CD4-positive, alpha-beta T cell treated with Interleukin-15 for 4 hours (primary cell): ENCODE measurements around the gene MYO15A.

Source experiments
- DNase-seq: peaks from one replicate; pipeline ENCODE4 v3.0.0-alpha.2; 2020; ENCODE audit warnings: low spot score

MYO15A gene

DNA sequence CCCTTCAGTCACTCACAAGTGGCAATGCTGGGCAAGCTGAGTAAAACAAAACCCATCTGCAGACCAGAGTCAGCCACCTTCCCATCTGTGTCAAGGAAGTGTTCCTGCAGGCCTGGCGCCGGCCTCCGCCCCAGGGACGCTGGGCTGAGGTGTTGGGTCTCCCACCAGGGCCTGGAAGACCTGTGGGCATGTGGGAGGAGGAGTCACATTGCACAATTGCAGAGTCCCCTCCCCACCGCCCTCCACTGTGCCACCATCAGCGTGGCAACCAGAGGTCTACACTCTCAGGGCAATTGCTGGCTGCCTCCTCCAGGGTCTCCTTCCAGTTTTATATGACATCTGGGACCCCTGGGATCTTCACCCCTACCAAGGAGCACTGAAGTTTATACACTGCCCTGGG is 3.0 kb upstream of the MYO15A start:
- no peak for DNase-seq

DNA sequence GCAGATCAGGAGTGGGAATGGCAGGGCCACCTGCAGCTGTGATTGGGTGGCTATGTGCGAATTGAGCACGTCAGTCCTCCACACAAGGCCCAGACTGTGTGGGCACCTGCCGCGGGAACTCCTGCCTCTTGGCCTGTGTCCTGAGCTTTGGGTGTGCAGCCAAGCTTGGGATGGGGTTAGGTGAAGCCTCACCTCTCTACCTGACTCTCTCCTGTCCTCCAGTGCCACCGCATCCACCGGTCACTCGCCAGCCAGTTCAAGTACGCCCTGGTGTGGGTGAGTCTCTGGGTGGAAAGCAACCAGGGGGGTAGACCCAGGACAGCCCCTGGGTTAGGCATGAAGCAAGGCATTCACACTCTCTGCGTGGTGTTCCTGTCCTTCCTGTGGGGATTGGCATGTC is 2.3 kb upstream of the MYO15A start:
- no peak for DNase-seq

DNA sequence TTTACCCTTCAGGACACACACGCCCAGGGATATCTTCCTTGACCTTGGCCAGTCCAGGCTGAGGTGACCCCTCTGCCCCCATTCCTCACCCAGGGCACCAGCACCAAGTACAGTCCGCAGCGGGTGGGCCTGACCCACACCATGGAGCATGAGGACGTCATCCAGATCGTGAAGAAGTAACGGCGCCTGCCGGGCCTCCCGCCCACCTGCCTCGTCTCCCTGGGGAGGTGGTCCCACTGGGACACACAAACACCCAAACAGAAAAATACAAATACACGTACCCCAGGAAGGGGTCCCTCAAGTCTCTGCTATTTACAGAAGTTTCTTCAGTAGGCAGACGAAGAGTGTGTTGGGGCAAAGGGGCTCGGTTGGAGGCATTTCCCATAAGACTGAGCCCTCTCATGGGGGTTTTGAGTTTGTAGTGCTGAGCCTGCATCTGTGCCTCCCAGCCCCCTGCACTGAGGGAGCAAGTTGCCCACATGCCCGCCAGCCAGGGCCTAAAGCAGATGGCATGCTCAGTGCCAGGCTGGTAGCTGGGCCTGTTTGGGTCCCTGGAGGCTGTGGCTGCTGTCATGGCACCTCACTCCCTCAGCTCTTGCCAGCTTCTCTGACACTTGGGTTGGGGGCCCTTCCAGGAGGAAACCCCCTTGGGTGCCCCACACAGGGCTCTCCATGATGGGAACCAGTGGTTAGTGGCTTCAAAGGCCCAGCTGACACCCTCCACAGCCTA is 1.3 kb upstream of the MYO15A start:
- no peak for DNase-seq

DNA sequence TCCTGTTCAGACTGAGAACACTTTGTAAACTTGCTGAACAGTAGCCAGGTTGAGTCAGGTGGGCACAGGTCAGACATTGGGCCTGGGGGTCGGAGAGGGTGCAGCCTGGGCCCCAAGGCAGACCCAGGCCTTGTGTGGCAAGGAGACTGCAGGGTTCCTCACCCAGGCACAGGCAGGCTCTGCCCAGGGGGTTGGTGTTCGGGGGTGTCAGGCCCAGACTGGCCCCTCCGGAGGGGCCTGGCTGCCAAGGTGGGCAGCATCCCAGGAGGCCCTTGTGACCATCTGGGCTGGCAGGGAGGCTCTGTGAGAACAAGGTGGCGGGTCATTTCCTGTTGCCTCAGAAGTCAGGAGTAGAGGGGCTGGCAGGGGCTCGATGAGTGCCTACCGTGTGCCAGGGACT is 585 bp upstream of the MYO15A start:
- DNase-seq, result no peak

DNA sequence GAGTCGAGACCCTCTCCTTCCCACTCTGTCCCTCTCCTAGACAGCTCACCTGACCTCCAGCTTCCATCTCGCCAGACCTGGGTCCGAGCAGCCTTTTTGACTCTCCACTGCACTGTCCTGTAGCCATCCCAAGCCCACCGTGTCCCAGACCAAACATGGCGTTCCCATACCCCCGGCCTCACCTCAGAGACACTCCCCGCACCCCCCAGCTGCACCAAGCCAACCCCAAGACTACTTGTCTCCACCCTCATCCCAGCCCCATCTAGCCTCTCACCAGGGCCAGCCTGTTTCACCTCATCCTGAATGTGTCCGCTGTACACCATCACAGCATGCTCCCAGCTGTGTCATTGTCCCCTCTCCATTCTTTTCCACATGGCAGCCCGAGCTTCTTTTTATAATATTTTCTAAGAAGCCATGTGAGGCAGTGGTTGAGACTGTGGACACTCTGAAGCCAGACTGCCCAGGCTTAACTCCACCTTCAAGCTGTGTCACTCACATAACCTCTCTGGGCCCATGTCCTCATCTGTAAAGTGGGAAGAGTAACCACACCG is 1.5 kb downstream of the MYO15A start:
- DNase-seq, result no peak

DNA sequence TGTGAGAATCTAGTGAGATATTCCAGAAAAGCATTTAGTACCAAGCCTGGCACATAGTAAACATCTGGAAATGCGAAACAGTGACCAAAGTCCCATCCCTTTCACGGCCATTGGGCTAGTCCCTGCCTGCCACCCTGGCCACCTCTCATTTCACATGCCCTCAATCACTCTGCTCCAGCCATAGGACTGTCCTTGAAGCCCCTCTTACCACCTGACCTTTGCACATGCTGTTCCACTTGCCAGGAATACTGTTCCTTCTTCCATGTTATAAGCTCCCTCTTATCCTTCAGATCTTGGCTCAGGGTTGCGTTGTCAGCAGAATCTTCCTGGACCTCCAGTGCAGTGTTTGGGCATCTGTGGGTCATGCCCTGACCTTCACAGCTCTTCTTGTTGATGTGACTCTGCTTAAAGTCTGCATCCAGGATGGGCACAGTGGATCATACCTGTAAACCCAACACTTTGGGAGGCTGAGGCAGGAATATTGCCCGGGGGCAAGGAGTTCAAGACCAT is 2.1 kb downstream of the MYO15A start:
- no peak for DNase-seq

DNA sequence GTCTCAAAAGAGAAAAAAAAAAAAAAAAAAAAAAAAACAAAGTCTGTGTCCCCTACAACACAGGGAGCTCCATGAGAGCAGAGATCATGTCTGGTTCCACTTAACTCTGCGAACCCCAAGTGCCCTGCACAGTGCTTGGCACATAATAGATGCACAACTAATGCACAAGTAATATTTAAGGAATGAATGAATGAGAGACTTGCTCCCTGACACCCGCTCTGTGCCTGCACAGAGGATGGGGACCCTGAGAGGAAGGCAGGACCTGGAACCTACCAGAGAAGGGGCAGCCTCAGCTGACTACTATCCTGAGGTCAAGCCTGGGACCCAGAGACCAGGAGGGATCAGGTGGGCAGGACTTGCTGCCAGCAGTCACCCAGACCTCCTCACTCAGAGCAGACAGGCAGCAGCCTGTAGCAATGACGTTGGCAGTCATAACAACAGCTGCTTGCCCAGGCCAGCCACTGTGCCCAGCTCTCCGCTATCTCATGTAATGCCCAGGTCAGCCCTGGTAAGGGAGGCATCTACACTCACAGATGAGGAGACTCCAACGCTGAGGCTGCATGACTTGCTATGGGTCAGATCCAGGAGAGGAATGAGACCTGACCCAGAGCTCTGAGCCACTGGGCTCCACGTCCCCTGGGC is 2.9 kb downstream of the MYO15A start:
- no peak for DNase-seq

DNA sequence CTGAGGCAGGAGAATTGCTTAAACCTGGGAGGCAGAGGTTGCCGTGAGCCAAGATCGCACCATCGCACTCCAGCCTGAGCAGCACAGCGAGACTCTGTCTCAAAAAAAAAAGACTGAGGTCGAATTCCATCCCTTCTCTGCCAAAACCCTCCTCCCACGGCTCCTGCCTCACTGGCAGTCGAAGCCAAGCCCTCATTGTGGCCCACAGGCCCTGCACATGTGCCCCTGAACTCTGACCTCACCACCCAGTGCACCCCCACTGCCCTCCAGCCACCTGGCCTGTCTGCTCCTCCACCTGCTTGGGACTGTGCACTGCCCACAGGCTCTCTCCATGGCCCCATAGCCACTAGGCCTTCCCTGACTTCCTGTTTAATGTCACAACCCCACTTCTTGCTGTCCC is 7.0 kb downstream of the MYO15A start:
- DNase-seq, result no peak

DNA sequence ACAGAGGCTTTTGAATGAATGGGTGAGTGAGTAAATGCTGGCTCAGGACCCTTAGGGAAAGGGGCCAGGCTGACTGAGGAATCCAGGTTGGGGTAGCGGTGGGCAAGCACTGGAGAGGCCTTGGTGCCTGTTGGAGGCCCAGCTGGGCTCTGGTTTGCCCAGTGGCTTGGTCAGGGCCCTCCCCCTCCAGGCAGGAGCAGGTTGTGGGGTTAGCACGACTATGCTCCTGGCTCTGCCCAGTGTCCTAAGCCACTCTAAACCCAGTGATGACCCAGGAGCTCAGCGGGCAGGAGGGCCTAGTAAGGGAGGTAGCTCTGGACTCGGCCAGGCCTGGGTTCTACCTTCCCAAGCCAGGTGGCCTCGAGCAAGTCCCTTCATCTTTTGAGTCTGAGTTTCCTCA is 7.5 kb downstream of the MYO15A start:
- no peak for DNase-seq

DNA sequence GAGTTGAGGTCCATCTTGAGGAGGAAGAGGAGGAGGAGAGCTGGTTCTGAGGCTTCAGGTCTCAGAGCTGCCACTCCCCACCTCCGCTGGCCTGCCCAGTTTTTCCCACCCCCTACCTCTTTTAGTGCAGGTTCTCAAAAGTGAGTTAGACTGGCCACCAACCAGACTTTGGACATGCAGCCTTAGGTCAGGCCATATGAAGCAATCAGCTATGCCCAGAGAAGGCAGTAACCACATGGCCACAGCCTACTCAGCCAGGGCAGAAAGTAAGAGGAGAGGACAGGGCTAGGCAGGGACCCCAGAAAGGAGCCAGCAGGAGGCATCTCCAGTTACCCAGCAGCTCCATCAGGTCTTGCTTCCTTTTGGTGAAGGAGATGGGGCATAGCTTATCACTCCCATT is 9.0 kb downstream of the MYO15A start:
- no peak for DNase-seq

DNA sequence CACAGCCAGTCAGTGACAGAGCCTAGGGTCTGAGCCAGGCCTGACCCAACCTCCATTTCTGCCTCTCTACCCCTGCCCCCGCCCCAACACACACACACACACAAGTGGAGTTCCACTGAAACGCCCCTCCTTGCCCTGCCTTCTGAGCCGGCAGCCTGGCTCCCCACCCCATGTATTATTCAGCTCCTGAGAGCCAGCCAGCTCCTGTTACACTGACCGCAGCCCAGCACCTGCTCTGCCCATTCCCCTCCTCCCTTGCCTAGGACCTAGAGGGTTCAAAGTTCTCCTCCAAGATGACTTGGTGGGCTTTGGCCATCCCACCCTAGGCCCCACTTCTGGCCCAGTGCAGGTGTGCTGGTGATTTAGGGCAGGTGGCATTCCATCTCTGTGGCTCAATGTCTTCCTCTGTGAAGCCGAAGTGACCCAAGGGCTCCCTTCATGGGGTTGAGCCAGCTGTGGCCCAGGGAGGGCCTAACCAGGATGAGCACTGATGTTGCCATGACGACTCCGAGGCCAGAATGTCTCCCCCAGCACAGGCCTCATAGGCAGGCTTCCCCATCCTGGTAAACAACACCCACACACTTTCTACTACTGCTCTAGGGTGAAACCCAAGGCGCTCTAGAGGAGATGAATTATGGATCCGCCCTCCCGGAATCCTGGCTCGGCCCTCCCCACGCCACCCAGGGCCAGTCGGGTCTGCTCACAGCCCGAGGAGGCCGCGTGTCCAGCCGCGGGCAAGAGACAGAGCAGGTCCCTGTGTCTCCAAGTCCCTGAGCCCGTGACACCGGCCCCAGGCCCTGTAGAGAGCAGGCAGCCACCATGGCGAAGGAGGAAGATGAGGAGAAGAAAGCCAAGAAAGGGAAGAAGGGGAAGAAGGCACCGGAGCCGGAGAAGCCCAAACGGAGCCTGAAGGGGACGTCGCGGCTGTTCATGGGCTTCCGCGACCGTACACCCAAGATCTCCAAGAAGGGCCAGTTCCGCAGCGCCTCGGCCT is 9.7 kb downstream of the MYO15A start:
- DNase-seq, result no peak

DNA sequence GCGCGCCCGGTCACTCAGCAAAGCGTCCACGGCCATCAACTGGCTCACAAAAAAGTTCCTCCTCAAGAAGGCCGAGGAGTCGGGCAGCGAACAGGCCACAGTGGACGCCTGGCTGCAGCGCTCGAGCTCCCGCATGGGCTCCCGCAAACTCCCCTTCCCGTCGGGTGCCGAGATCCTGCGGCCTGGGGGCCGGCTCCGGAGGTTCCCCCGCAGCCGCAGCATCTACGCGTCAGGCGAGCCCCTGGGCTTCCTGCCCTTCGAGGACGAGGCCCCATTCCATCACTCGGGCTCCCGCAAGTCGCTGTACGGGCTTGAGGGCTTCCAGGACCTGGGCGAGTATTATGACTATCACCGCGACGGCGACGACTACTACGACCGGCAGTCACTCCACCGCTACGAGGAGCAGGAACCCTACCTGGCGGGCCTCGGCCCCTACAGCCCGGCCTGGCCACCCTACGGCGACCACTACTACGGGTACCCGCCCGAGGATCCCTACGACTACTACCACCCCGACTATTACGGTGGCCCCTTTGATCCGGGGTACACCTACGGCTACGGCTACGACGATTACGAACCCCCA is 10.7 kb downstream of the MYO15A start:
- no peak for DNase-seq

DNA sequence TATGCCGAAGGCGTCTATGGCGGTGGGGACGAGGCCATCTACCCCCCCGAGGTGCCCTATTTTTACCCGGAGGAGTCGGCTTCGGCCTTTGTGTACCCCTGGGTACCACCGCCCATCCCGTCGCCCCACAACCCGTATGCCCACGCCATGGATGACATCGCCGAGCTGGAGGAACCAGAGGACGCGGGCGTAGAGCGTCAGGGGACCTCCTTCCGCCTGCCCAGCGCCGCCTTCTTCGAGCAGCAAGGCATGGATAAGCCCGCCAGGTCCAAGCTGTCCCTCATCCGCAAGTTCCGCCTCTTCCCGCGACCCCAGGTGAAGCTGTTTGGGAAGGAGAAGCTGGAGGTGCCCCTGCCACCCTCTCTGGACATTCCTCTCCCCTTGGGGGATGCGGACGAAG is 11.4 kb downstream of the MYO15A start:
- no peak for DNase-seq

DNA sequence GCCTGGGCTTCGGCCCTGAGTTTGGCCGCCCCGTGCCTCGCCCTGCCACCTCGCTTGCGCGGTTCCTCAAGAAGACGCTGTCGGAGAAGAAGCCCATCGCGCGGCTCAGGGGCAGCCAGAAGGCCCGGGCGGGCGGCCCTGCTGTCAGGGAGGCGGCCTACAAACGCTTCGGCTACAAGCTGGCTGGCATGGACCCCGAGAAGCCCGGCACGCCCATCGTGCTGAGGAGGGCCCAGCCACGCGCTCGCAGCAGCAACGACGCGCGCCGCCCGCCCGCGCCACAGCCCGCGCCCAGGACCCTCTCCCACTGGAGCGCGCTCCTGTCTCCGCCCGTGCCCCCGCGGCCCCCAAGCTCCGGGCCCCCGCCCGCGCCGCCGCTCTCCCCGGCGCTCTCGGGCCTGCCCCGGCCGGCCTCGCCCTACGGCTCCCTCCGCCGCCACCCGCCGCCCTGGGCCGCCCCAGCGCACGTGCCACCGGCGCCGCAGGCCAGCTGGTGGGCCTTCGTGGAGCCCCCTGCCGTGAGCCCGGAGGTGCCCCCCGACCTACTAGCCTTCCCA is 12.0 kb downstream of the MYO15A start:
- no peak for DNase-seq

DNA sequence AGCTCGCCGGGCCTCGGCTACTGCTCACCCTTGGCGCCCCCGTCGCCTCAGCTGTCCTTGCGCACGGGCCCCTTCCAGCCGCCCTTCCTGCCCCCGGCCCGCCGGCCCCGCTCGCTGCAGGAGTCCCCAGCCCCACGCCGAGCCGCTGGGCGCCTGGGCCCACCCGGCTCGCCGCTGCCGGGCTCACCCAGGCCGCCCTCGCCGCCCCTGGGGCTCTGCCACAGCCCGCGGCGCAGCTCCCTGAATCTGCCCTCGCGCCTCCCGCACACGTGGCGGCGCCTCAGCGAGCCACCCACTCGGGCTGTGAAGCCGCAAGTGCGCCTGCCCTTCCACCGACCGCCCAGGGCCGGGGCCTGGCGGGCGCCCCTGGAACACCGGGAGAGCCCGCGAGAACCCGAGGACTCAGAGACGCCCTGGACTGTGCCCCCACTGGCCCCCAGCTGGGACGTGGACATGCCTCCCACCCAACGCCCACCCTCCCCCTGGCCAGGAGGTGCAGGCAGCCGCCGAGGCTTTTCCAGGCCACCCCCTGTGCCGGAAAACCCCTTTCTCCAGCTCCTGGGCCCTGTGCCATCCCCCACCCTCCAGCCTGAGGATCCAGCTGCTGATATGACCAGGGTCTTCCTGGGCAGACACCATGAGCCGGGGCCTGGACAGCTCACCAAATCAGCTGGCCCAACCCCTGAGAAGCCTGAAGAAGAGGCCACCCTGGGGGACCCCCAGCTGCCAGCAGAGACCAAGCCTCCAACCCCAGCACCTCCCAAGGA is 12.8 kb downstream of the MYO15A start:
- DNase-seq, result no peak

DNA sequence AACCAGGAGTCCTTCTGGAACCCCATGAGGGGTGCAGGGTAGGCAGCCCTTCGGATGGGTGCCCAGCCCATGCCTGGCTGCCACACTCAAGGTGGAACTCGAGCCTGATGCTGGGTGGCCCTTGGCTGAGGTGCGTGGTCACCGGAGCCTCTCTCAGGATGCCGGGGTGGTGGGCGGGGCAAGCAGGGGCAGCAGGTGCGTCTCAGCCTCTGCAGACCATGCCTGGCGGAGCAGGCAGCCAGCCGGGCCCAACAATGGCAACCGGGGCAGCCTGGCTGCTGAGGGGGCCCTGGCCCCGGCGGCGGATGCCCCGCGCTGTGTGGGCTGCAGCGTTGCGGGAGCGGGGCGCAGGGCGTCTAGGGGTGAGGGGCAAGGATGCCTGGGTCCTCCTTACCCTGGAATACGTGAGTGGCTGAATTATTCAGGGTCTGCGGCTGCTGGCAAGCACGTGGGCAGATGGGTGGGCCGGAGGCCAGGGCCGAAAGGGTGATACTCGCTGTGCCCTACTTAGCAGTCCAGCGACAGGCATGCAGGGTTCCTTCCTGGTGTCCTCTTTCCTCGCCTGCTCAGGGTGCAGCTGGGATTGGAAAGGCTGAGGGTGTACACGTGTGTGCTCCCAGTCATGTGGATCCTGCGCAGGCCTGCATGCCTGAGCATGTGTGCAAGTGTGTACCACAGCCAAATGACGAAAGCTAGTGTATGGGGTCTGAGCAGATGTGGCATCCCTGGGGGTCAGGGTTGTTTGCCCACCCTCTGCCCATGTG is 14.6 kb downstream of the MYO15A start:
- no peak for DNase-seq

DNA sequence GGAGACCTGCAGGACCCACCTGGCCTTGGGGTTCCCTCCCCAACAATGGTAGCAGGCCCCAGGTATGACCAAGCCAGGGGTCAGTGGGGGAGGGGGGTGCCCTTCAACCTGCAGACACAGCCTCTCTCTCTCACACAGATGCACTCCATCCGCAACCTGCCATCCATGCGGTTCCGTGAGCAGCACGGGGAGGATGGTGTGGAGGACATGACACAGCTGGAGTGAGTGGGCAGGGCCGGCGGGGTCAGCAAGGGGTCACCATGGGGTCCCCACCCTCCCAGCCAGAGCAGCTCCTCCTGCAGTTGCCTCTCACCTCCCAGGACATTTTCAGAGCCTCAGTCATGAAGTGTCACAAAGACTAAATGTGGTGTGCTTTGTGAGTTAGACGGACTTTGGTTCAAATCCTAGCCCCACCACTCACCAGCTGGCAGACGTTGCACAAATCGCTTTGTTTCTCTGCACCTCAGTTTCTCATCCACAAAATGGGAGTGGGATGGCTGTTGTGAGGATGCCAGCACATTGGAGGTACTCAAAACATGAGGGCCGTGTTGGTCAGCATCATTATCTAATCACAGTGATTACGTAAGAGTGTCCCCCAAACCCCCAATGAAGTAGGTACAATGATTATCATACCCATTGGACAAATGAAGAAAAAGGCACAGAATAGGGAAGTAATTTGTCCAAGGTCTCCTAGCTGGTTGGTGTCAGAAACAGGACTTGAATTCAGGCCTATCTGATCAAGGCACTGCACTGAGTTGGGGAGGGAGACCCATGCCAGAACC is 16.0 kb downstream of the MYO15A start:
- no peak for DNase-seq

DNA sequence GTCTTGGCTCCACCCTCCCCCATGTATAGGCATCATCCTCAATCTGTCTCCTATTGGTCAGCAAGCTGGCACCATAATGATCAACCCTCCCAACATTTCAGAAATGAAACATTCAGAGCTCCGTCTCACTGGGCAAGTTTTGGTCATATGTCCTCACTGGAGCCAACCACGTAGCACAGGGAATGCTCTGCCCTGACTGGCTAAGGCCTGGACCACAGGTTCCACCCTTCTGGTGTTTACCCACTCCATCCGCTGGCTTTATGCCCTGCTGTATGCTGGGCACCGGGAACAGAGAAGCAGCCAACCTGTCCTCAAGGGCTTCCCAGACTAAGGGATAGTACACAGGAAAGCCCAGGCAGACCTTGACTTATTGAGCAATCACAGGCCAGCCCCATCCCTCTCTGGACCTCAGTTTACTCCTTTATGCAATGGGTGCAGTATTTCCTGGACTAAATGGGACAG is 20.5 kb downstream of the MYO15A start:
- no peak for DNase-seq

DNA sequence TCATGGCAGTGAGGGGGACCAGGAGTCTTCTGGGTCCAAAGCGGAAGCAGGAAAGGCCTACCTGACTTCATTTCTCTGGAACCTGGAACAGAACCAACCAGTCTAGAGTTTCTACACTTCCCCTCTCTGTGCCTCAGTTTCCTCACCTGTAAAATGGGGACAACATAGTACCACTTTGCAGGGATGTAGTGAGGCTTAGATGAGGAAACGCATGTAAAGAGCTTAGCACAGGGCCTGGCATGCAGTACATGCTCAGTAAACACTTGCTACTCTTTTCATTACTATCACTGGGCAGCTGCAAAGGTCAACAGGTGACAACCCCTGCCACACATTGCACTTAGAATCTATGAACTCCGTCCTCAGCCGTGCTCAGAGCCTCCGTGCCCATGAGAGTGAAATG is 24.2 kb downstream of the MYO15A start:
- no peak for DNase-seq
